Caco-2 (cell line): ENCODE data around the gene MAP1LC3C. TPM values are rescaled to one million over a fixed set of nuclear protein-coding genes. Genes with fewer than 3 reads are reported as not detected.

Source experiments
- BruUV-seq: library from RNA; stranded (reverse); fragments of 400-500 nt; replicated peaks from 2 replicates; lab custom pipeline; 2021; lab: Mats Ljungman, UMichigan
- CTCF ChIA-PET: fragments of 300-600 bp; sonication (Branson Sonifier 250); formaldehyde crosslinking; loops from one replicate; lab custom pipeline; 2022; ENCODE audit warnings: antibody characterized with exemption; lab: Charles Lee
- POLR2A ChIA-PET: fragments of 300-600 bp; sonication (Branson Sonifier 250); formaldehyde crosslinking; loops from one replicate; lab custom pipeline; 2022; ENCODE audit warnings: antibody characterized with exemption; lab: Charles Lee
- DNase-seq, 2 experiments: peaks; one replicate each; pipeline versions ENCODE4 v3.0.0 to v3.0.0-alpha.2; 2020 to 2022
- H3K27me3 ChIP-seq: replicated peaks from 2 replicates; pipeline ENCODE4 v1.6.0; 2011; ENCODE audit warnings: low read length; ENCODE audit not compliant: control insufficient read depth, insufficient read depth
- H3K36me3 ChIP-seq: 2 replicates; pipeline ENCODE4 v1.5.1; 2011; ENCODE audit warnings: low read length; ENCODE audit not compliant: control insufficient read depth, insufficient read depth
- H3K4me1 ChIP-seq: fragments of 250-450 bp; sonication (Bioruptor Pico); 2 replicates; pipeline ENCODE4 v1.5.1; 2020; ENCODE audit warnings: mild to moderate bottlenecking
- H3K4me3 ChIP-seq: 2 replicates; pipeline ENCODE4 v1.5.1; 2011; ENCODE audit warnings: low read depth, mild to moderate bottlenecking, control low read depth, low read length
- H3K9me3 ChIP-seq: fragments of 250-450 bp; sonication (Bioruptor Pico); 2 replicates; pipeline ENCODE4 v1.5.1; 2020; ENCODE audit warnings: mild to moderate bottlenecking, moderate library complexity
- H3K27ac Mint-ChIP-seq: one replicate; pipeline ENCODE4 v1.8.0; 2022; ENCODE audit warnings: mixed read lengths; ENCODE audit not compliant: unreplicated experiment
- H3K27me3 Mint-ChIP-seq: one replicate; pipeline ENCODE4 v1.8.0; 2022; ENCODE audit warnings: mixed read lengths; ENCODE audit not compliant: insufficient read depth, unreplicated experiment
- H3K36me3 Mint-ChIP-seq: one replicate; pipeline ENCODE4 v1.8.0; 2022; ENCODE audit warnings: mild to moderate bottlenecking, mixed read lengths; ENCODE audit not compliant: insufficient read depth, unreplicated experiment
- H3K4me1 Mint-ChIP-seq: one replicate; pipeline ENCODE4 v1.8.0; 2022; ENCODE audit warnings: low read depth, mixed read lengths; ENCODE audit not compliant: unreplicated experiment
- H3K4me3 Mint-ChIP-seq: one replicate; pipeline ENCODE4 v1.8.0; 2022; ENCODE audit warnings: mild to moderate bottlenecking, moderate library complexity, mixed read lengths; ENCODE audit not compliant: unreplicated experiment
- H3K9me3 Mint-ChIP-seq: one replicate; pipeline ENCODE4 v1.8.0; 2022; ENCODE audit warnings: mixed read lengths; ENCODE audit not compliant: unreplicated experiment
- CTCF ChIP-seq, 2 experiments: fragments of 200-600 bp in 1 of 2; IDR thresholded peaks; 1 replicate in 1 of 2; 2 replicates in 1 of 2; pipeline versions ENCODE4 v1.5.1 to v1.8.0; 2011 to 2022; ENCODE audit warnings: antibody characterized with exemption in 1 of 2, control low read depth in 1 of 2, inconsistent platforms in 1 of 2, low read depth in 1 of 2, low read length in 1 of 2, mild to moderate bottlenecking in 1 of 2, moderate library complexity in 1 of 2; ENCODE audit not compliant: insufficient read depth in 1 of 2, severe bottlenecking in 1 of 2, unreplicated experiment in 1 of 2
- intact Hi-C: fragments of 100-400 bp; cut with micrococcal nuclease; formaldehyde crosslinking; loops from one replicate; pipeline ENCODE4 v1.10.0; 2022; ENCODE audit not compliant: unreplicated experiment
- total RNA-seq: library from RNA; stranded (reverse); gene quantifications from 2 replicates; pipeline ENCODE4 v1.2.3, GENCODE V29; 2022

The MAP1LC3C gene
- total RNA-seq, 1 experiment from 2014 or later: 0.86 TPM

DNA sequence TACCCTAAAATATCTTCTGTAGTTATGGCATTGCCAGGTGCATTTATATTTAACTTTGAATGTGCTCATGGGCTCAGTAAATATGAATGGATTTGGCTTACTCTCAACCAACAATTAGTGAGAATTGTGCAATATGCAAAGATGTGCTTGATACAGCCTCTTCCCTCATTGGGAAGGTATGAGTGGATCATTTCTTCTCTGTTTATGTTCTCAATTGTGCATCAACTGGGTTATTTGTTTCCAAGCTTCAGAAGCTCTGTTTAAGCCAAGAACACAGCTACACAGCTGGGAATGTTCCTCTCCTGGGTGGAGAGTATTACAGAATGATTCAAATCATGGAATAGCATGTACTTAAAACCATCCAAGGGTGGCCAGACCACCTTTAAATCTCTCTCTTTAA lies 17.6 kb upstream of the MAP1LC3C start:
- Mint-ChIP-seq H3K9me3 (no peaks in the 10 kb centered on the region), H3K36me3 (no peaks in the 10 kb centered on the region), H3K4me1 (no peaks in the 10 kb centered on the region), H3K4me3 (no peak overlapping the region), H3K27ac (no peak overlapping the region), H3K27me3 (no peaks in the 10 kb centered on the region)
- H3K36me3 ChIP-seq: no peaks in the 10 kb centered on the region
- DNase-seq: no peak
- intact Hi-C loops: loop anchor here (5.0 to 10.0 kb wide), 2 partner anchors 111 to 438 kb away; no protein-coding TSS in a partner anchor
- no TSS peak for BruUV-seq
- ChIA-PET POLR2A (no interaction called here), CTCF (no interaction called here)
- H3K9me3 ChIP-seq: no peaks in the 10 kb centered on the region
- H3K27me3 ChIP-seq: no peaks in the 10 kb centered on the region; the same call in 1 of the 2 replicates
- no peak for TF ChIP-seq CTCF (IDR thresholded peaks at IDR 0.05; ENCODE audit: insufficient read depth in 1 of 2, low read depth in 1 of 2, low read length in 1 of 2, severe bottlenecking in 1 of 2, unreplicated experiment in 1 of 2)
- H3K4me3 ChIP-seq: no peak overlapping the region
- no peaks in the 10 kb centered on the region for H3K4me1 ChIP-seq

DNA sequence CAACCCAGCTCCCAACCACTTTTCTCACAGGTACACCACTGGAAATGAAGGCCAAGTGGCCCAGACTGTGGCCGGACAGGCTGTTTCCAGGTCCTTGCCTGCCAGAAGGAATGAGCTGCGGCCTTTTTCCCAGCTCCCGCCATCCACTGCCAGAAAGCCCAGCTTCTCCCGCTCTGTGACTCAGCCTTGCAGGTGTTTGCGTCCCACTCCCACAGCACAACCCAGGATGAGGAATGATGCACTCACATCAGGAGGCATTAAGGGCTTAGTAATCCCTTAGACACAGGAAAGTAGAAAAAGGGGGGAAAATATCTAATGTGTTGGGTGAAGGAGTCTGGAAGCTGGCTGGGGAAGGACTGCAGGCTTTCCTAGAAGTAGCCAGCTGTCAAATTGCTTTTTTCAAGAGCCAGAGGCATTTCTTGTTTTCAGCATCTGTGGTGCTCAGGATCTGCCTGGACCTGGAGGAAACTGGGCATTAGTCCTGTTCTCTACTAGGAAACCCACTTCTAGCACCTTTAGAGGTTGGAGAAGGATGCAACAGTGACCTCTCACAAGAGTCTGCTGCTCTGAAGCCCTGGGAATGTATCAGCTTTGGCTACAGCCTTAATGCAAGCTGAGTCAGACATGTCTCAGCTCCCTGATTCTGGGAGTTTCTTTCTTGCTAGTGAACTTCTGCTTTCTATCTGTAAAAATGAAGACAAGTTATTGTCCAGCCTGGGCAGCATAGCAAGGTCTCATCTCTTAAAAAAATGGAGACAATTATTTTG lies 13.2 kb upstream of the MAP1LC3C start:
- no TSS peak for BruUV-seq
- H3K4me3 ChIP-seq: no peak overlapping the region
- Mint-ChIP-seq H3K27me3 (no peaks in the 10 kb centered on the region), H3K27ac (no peak overlapping the region), H3K4me3 (no peak overlapping the region), H3K9me3 (no peaks in the 10 kb centered on the region), H3K36me3 (no peaks in the 10 kb centered on the region), H3K4me1 (no peaks in the 10 kb centered on the region)
- no peak for TF ChIP-seq CTCF (IDR thresholded peaks at IDR 0.05; ENCODE audit: insufficient read depth in 1 of 2, low read depth in 1 of 2, low read length in 1 of 2, severe bottlenecking in 1 of 2, unreplicated experiment in 1 of 2)
- H3K4me1 ChIP-seq: no peaks in the 10 kb centered on the region
- no peaks in the 10 kb centered on the region; the same call in 1 of the 2 replicates for H3K27me3 ChIP-seq
- ChIA-PET POLR2A (no interaction called here), CTCF (no interaction called here)
- no peaks in the 10 kb centered on the region for H3K9me3 ChIP-seq
- no peak for DNase-seq
- intact Hi-C loops: loop anchor here (10.0 kb wide), 1 partner anchor 443 kb away; no protein-coding TSS in a partner anchor
- no peaks in the 10 kb centered on the region for H3K36me3 ChIP-seq

- no peaks in the 10 kb centered on the region for H3K36me3 ChIP-seq
These were observed 10.1 kb upstream of the MAP1LC3C start for GRCh38 chr1:242008826-242009495.

More at GRCh38 chr1:242008826-242009495, 10.1 kb upstream of the MAP1LC3C start:
- ChIA-PET CTCF (no interaction called here), POLR2A (no interaction called here)
- Mint-ChIP-seq H3K27ac (no peak overlapping the region), H3K9me3 (peaks cover 9% of the 10 kb centered on the region), H3K4me1 (peaks cover 13% of the 10 kb centered on the region), H3K36me3 (no peaks in the 10 kb centered on the region), H3K27me3 (no peaks in the 10 kb centered on the region), H3K4me3 (no peak overlapping the region)
- Histone ChIP-seq H3K4me3 (no peak overlapping the region), H3K27me3 (no peaks in the 10 kb centered on the region), H3K9me3 (no peaks in the 10 kb centered on the region; the same call in 1 of the 2 replicates), H3K4me1 (peaks cover 18% of the 10 kb centered on the region)
- no peak for DNase-seq
- no TSS peak for BruUV-seq
- intact Hi-C loops: no loop called here
- no peak for TF ChIP-seq CTCF (IDR thresholded peaks at IDR 0.05; ENCODE audit: insufficient read depth in 1 of 2, low read depth in 1 of 2, low read length in 1 of 2, severe bottlenecking in 1 of 2, unreplicated experiment in 1 of 2)
